K562 (cell line): Measurements from ENCODE around the gene ISM1. TPM values are rescaled to one million over a fixed set of nuclear protein-coding genes. Genes with fewer than 3 reads are reported as not detected.

Experiments used
- CTCF ChIP-seq, 3 experiments: IDR thresholded peaks in 2 of 3; conservative IDR thresholded peaks in 1 of 3; 2 replicates each; pipeline ENCODE4 v1.5.1; 2011 to 2012; ENCODE audit warnings: low read length in 3 of 3, mild to moderate bottlenecking in 3 of 3, control low read depth in 2 of 3, improper control_type of control experiment in 1 of 3, inconsistent platforms in 1 of 3, low read depth in 1 of 3, mixed read lengths in 1 of 3, moderate library complexity in 1 of 3; ENCODE audit not compliant: insufficient read depth in 2 of 3
- ELK1 ChIP-seq: sonication (generic); formaldehyde crosslinking; IDR thresholded peaks from 2 replicates; pipeline ENCODE4 v1.8.1; 2022; ENCODE audit warnings: missing genetic modification reagents
- ETS1 ChIP-seq: conservative IDR thresholded peaks from 2 replicates; pipeline ENCODE4 v1.6.1; 2011; ENCODE audit warnings: low read depth, mild to moderate bottlenecking, low read length; ENCODE audit not compliant: control insufficient read depth
- ETV1 ChIP-seq: fragments of 450-650 bp; conservative IDR thresholded peaks from 2 replicates; pipeline ENCODE4 v1.6.1; 2016; ENCODE audit warnings: missing genetic modification characterization, control low read depth, low read depth, missing compliant biosample characterization
- JUND ChIP-seq, 2 experiments: IDR thresholded peaks; 2 replicates in 1 of 2; 3 replicates in 1 of 2; pipeline ENCODE4 v1.6.1; 2011; ENCODE audit warnings: borderline replicate concordance in 2 of 2, low read depth in 2 of 2, low read length in 2 of 2, improper control_type of control experiment in 1 of 2, missing biosample characterization in 1 of 2, missing genetic modification characterization in 1 of 2, missing genetic modification reagents in 1 of 2
- NFE2L1 ChIP-seq: fragments of 450-650 bp; IDR thresholded peaks from 2 replicates; pipeline ENCODE4 v1.6.1; 2016; ENCODE audit warnings: missing genetic modification characterization, low read depth, mild to moderate bottlenecking, missing compliant biosample characterization, moderate library complexity, borderline replicate concordance
- RBM34 ChIP-seq: fragments of 200-400 bp; formaldehyde crosslinking; IDR thresholded peaks from 2 replicates; pipeline ENCODE4 v1.6.1; 2018; ENCODE audit warnings: low read length, borderline replicate concordance; ENCODE audit not compliant: insufficient read depth
- SIN3B ChIP-seq: fragments of 450-650 bp; IDR thresholded peaks from 2 replicates; pipeline ENCODE4 v1.6.1; 2017; ENCODE audit warnings: low read depth, mild to moderate bottlenecking, moderate library complexity
- ZBTB40 ChIP-seq, 2 experiments: fragments of 450-650 bp in 1 of 2; sonication (generic) in 1 of 2; formaldehyde crosslinking in 1 of 2; IDR thresholded peaks; 2 replicates each; pipeline versions ENCODE4 v1.7.1 to v1.9.0; 2016 to 2022; ENCODE audit warnings: inconsistent platforms in 1 of 2, mild to moderate bottlenecking in 1 of 2, missing genetic modification reagents in 1 of 2
- ZNF408 ChIP-seq: fragments of 250-450 bp; sonication (Bioruptor Pico); IDR thresholded peaks from 2 replicates; pipeline ENCODE4 v1.4.0; 2020; ENCODE audit warnings: low read depth, mild to moderate bottlenecking, moderate library complexity
- ZNF41 ChIP-seq: fragments of 250-450 bp; sonication (Bioruptor Pico); conservative IDR thresholded peaks from 2 replicates; pipeline ENCODE4 v1.4.0; 2020; ENCODE audit warnings: mild to moderate bottlenecking
- polyA plus RNA-seq, 8 experiments: library from polyadenylated mRNA; depleted of rRNA in 4 of 8; stranded (reverse) in 5 of 8; unstranded in 3 of 8; fragments of >200 nt; fragmentation: Nextera tagmentation in 2 of 8; fragmentation: Illumina TruSeq in 1 of 8; extraction: Ambion mirVana in 2 of 8; extraction: Trizol in 1 of 8; gene quantifications; 2 replicates each; pipeline versions ENCODE4 v1.2.1 to v1.2.3, GENCODE V29; 2011 to 2014; ENCODE audit warnings: inconsistent platforms in 1 of 8, missing spikeins in 1 of 8
- total RNA-seq, 7 experiments: library from RNA; depleted of rRNA in 6 of 7; stranded (reverse); fragments of >200 nt in 6 of 7; fragmentation: Illumina TruSeq in 2 of 7; extraction: Trizol in 2 of 7; gene quantifications; 2 replicates each; pipeline versions ENCODE4 v1.2.1 to v1.2.3, GENCODE V29; 2011 to 2021; ENCODE audit warnings: low replicate concordance in 1 of 7

ISM1 gene
- total and polyA plus RNA-seq, 9 of the 15 experiments (the other 6 are each of a cell fraction or from before 2014, with no cell fraction given): not detected

- TF ChIP-seq ZBTB40 (IDR thresholded peaks at IDR 0.05): no peak
- no peak for TF ChIP-seq ZBTB40 (CRISPR knock-in tag; IDR thresholded peaks at IDR 0.05)
- TF ChIP-seq NFE2L1 (tag): no peak
- no peak for TF ChIP-seq RBM34
- TF ChIP-seq JUND (IDR thresholded peaks at IDR 0.05; ENCODE audit: borderline replicate concordance, low read depth, low read length): no peak
- TF ChIP-seq JUND (tag; IDR thresholded peaks at IDR 0.05; ENCODE audit: borderline replicate concordance, low read depth, low read length): no peak
- TF ChIP-seq ZNF408 (CRISPR knock-in tag): no peak
- TF ChIP-seq CTCF (IDR thresholded peaks at IDR 0.05 in 2 of 3, conservative IDR thresholded peaks at IDR 0.05 in 1 of 3; ENCODE audit: insufficient read depth in 2 of 3, low read depth in 1 of 3, low read length in 3 of 3): no peak
- TF ChIP-seq ETV1 (tag): no peak
- TF ChIP-seq ETS1: no peak
- no peak for TF ChIP-seq ZNF41 (CRISPR knock-in tag)
- no peak for TF ChIP-seq ELK1 (CRISPR knock-in tag)
- no peak for TF ChIP-seq SIN3B
These were observed 120.8 kb downstream of the ISM1 start (continued) for GRCh38 chr20:13341737-13342393.
